ENCODE data around the gene GTSF1L.

GRCh38 chr20:43749734-43750294 is 23.0 kb upstream of the GTSF1L start:
- TF ChIP-seq ARNTL (CRISPR knock-in tag; IDR thresholded peaks at IDR 0.05; ENCODE audit: borderline replicate concordance, low read depth) (no peak), TCF4 (CRISPR knock-in tag; IDR thresholded peaks at IDR 0.05; ENCODE audit: borderline replicate concordance) (no peak), OSR1 (CRISPR knock-in tag; IDR thresholded peaks at IDR 0.05) (no peak), PATZ1 (CRISPR knock-in tag; IDR thresholded peaks at IDR 0.05; ENCODE audit: borderline replicate concordance) (no peak), RARB (CRISPR knock-in tag; IDR thresholded peaks at IDR 0.05) (no peak), TSHZ2 (CRISPR knock-in tag; IDR thresholded peaks at IDR 0.05) (no peak), BACH2 (CRISPR knock-in tag; IDR thresholded peaks at IDR 0.05; ENCODE audit: borderline replicate concordance) (no peak), ZNF8 (CRISPR knock-in tag; IDR thresholded peaks at IDR 0.05) (no peak), ESRRG (CRISPR knock-in tag; IDR thresholded peaks at IDR 0.05) (no peak), ZFP30 (CRISPR knock-in tag; IDR thresholded peaks at IDR 0.05) (no peak)
